ENCODE measurements around the gene PLCXD1. TPM values are rescaled to one million over a fixed set of nuclear protein-coding genes. Genes with fewer than 3 reads are reported as not detected.
A peak's percentile ranks its signal among the peaks of the same experiment; 100 is the strongest.
"Not testable (repeated sequence)": the region's sequence is repeated elsewhere in the genome, so short reads cannot be mapped to it uniquely, and the experiment has no call there.

PLCXD1 gene
- polyA plus RNA-seq, 3 donors from 2014 or later = 1.2 to 7.5 (median 2.8) TPM

DNA sequence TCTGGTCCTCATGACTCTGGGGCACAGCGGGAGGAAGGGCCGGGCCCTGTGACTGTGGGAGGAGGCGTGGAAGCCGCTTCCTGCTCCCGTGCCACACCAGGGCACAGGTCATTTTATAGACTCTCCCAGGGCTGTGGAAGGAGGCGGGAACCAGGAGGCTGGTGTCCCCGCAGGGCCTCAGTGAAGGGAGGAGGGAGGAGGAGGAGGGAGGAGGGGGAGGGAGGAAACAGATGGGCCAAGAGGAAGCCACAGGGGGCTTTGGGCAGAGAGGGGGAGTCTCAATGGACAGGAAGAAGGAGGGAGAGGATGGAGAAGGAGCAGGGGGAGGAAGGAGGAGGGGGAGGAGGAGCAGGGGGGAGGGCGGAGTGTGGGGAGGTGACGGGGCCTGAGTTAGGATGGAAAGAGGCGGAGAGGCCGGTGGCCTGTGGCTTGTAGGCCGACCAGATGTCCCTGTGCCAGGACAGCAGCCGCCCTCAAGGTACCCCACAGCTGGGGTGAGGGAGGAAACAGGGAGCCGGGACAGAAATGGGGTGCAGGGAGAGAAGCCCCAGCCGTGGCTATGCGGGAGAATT is 6.2 kb upstream of the PLCXD1 start:
- Mint-ChIP-seq H3K4me3 (peak overlapping the region; percentile 62 to 82 (median 72)), H3K4me1 (peaks cover 15 to 30% of the 10 kb centered on the region in 2 donors), H3K36me3 (no peaks in the 10 kb centered on the region), H3K9me3 (no peaks in the 10 kb centered on the region), H3K27me3 (ENCODE audit: low read depth in 3 of 3) (peaks cover 3 to 11% (median 7%) of the 10 kb centered on the region in 3 donors), H3K27ac (peak overlapping the region in 2 of 6 donors; percentile 16 to 64)
- no peak for DNase-seq

DNA sequence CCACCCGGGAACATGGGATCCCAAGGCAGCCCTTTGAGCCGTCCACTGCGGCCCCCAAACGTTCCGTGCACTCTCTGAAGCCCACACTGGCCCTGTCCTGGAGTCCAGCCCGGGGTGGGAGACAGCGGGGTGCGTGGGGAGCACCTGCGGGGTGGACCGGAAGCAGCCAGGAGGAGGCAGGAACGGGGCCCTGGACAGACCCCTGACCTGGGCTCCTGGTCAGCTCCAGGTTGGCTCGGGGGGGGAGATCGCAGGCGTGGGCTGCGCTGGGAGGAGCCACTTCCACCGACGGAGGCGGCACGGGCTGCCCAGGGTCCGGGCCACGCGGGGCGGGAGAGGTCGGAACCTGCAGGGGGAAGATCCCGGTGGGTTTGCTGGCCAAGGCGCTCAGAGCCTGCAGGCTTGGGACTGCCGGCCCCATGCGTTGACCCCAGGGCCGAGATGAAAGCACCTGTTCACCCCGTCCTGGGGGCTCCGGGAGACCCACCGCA is 5.7 kb upstream of the PLCXD1 start:
- H3K4me1 Mint-ChIP-seq = peaks cover 15 to 30% of the 10 kb centered on the region in 2 donors
- peak in 1 of 3 donors; percentile 18 for DNase-seq

DNA sequence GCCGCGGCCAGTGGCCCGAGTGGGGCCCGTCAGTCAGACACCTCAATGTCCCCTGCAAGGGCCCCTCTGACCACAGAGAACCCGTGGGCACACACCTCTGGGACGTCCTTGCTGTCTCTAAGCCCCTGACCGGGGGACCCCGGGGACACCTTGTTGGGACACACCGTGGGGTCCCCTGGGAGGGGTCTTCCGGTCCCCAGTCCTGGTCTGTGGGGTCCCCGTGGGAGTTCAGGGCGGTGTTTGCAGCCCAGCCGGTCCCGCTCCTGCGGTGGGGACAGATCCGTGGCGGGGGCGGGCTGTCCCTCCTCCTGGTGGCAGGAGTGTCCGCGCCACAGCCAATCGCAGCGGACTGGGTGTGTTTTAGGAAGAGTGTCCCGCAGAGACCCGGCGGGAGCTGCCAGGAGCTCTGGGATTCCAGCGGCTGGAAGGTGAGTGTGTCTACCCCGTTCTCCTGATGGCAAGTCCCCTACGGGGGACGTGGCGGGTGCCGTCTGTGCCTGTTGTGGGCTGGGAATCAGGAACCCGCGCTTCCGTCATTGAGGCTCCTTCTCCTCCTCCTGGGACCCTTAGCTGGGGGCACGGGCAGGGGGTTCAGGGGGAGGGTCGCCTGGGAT is 5.1 kb upstream of the PLCXD1 start:
- H3K36me3 Mint-ChIP-seq = no peaks in the 10 kb centered on the region

More for the DNA sequence above, 5.7 kb upstream of the PLCXD1 start:
- H3K27me3 Mint-ChIP-seq (ENCODE audit: low read depth in 3 of 3) = peaks cover 3 to 11% (median 7%) of the 10 kb centered on the region in 3 donors
- H3K9me3 Mint-ChIP-seq = no peaks in the 10 kb centered on the region
- H3K4me3 Mint-ChIP-seq = peak overlapping the region; percentile 72 to 82 (median 80)
- peak overlapping the region in 2 of 6 donors; percentile 16 to 34 for H3K27ac Mint-ChIP-seq
- H3K36me3 Mint-ChIP-seq = no peaks in the 10 kb centered on the region

DNA sequence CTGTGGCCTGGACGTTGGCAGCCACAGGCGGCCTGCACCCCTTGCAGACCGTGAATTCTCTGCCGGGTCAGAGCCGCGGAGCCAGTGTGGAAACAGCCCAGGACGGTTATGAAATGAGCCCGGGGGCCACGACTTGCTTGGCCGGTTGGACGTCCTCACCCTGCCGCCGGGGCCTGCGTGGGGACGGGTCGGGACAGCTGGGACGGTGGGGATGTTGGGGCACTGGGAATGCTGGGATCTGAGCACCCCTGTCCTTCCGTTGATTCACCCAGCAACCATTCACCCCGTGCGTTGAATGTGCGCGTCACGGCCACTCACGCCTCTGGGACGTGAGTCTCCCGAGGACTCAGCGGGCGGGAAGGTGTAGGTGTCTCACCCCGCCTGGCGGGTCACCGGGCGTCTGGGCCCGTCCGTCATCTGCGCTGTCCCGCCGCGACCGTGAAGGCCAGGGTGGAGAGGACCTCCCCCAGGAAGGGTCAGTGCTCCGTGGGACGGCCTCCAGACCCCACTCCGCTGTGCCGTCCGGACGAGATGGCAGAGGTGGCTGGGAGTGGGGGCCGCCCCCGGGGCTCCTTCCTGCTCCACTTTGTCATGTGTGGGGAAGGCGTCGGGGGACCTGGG is 4.5 kb upstream of the PLCXD1 start:
- Mint-ChIP-seq H3K27me3 (ENCODE audit: low read depth in 3 of 3) (peaks cover 3 to 11% (median 7%) of the 10 kb centered on the region in 3 donors), H3K4me1 (peaks cover 20 to 34% of the 10 kb centered on the region in 2 donors), H3K27ac (peak overlapping the region in 3 of 6 donors; percentile 13 to 50 (median 49)), H3K4me3 (peak overlapping the region; percentile 71 to 82 (median 80)), H3K36me3 (no peaks in the 10 kb centered on the region), H3K9me3 (no peaks in the 10 kb centered on the region)
- peak; percentile 8 to 30 (median 14) for DNase-seq

More for the DNA sequence above, 5.1 kb upstream of the PLCXD1 start:
- peaks cover 15 to 30% of the 10 kb centered on the region in 2 donors for H3K4me1 Mint-ChIP-seq
- H3K9me3 Mint-ChIP-seq = no peaks in the 10 kb centered on the region
- peak; percentile 35 to 57 (median 43) for DNase-seq
- peak overlapping the region; percentile 71 to 82 (median 80) for H3K4me3 Mint-ChIP-seq
- peaks cover 3 to 11% (median 7%) of the 10 kb centered on the region in 3 donors for H3K27me3 Mint-ChIP-seq (ENCODE audit: low read depth in 3 of 3)
- H3K27ac Mint-ChIP-seq = peak overlapping the region in 4 of 6 donors; percentile 10 to 50 (median 31)

DNA sequence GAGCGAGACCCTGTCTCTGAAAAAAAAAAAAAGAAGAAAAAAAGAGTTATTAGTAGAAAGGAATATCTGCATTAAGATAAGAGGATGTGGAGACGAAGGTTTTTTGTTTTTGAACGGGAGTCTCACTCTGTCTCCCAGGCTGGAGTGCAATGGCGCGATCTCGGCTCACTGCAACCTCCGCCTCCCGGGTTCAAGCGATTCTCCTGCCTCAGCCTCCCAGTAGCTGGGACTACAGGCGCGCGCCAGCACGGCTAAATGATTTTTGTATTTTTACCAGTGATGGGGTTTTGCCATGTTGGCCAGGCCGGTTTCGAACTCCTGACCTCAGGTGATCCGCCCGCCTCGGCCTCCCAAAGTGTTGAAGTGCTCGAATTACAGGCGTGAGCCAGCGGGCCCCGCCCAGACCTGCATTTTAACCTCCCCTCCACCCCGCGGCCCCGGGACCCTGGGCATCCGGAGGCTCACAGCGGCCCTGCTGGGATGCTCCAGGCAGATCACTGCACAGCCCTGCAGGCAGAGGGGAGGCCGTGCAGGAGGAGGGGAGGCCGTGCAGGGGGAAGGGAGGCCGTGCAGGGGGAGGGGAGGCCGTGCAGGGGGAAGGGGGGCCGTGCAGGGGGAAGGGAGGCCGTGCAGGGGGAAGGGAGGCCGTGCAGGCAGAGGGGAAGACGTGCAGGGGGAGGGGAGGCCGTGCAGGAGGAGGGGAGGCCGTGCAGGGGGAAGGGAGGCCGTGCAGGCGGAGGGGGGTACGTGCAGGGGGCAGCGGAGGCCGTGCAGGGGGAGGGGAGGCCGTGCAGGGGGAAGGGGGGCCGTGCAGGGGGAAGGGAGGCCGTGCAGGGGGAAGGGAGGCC is 1.2 kb upstream of the PLCXD1 start:
- H3K9me3 Mint-ChIP-seq, H3K27ac Mint-ChIP-seq, H3K36me3 Mint-ChIP-seq, DNase-seq: not testable (repeated sequence)
- Mint-ChIP-seq H3K27me3 (ENCODE audit: low read depth in 3 of 3) (peaks cover 3 to 11% (median 7%) of the 10 kb centered on the region in 3 donors), H3K4me1 (peaks cover 33 to 43% of the 10 kb centered on the region in 2 donors), H3K4me3 (peak overlapping the region in 1 of 5 donors; percentile 14)

DNA sequence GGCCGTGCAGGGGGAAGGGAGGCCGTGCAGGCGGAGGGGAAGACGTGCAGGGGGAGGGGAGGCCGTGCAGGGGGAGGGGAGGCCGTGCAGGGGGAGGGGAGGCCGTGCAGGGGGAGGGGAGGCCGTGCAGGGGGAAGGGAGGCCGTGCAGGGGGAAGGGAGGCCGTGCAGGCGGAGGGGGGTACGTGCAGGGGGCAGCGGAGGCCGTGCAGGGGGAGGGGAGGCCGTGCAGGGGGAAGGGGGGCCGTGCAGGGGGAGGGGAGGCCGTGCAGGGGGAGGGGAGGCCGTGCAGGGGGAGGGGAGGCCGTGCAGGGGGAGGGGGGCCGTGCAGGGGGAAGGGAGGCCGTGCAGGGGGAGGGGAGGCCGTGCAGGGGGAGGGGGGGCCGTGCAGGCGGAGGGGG is 459 bp upstream of the PLCXD1 start:
- not testable (repeated sequence) for H3K4me3 Mint-ChIP-seq, H3K27ac Mint-ChIP-seq, H3K9me3 Mint-ChIP-seq, H3K36me3 Mint-ChIP-seq, DNase-seq
- H3K27me3 Mint-ChIP-seq (ENCODE audit: low read depth in 3 of 3) = peaks cover 3 to 11% (median 9%) of the 10 kb centered on the region in 3 donors
- H3K4me1 Mint-ChIP-seq = peaks cover 38 to 40% of the 10 kb centered on the region in 2 donors

DNA sequence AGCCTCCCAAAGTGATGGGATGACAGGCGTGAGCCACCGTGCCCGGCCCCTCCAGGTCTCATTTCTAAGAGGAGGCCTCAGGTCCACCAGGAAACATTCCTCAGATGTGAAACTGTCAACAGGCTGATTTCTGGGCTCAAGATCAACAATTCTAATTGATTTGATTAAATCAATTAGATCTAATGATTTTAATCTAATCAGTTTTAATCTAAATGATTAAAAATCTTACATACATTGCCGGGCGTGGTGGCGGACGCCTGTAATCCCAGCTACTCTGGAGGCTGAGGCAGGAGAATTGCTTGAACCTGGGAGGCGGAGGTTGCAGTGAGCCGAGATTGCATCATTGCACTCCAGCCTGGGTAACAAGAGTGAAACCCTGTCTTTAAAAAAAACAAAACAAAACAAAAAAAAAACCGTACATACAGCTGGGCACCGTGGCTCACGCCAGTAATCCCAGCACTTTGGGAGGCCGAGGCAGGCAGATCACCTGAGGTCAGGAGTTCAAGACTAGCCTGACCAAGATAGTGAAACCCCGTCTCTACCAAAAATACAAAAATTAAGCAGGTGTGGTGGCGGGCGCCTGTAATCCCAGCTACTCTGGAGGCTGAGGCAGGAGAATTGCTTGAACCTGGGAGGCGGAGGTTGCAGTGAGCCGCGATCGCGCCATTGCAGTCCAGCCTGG is 960 bp downstream of the PLCXD1 start:
- peak overlapping the region in 3 of 5 donors; percentile 20 to 58 (median 42) for H3K4me3 Mint-ChIP-seq
- not testable (repeated sequence) for H3K27ac Mint-ChIP-seq; H3K9me3 Mint-ChIP-seq; H3K27me3 Mint-ChIP-seq (ENCODE audit: low read depth in 3 of 3); DNase-seq; H3K36me3 Mint-ChIP-seq
- H3K4me1 Mint-ChIP-seq = peaks cover 32 to 45% of the 10 kb centered on the region in 2 donors

DNA sequence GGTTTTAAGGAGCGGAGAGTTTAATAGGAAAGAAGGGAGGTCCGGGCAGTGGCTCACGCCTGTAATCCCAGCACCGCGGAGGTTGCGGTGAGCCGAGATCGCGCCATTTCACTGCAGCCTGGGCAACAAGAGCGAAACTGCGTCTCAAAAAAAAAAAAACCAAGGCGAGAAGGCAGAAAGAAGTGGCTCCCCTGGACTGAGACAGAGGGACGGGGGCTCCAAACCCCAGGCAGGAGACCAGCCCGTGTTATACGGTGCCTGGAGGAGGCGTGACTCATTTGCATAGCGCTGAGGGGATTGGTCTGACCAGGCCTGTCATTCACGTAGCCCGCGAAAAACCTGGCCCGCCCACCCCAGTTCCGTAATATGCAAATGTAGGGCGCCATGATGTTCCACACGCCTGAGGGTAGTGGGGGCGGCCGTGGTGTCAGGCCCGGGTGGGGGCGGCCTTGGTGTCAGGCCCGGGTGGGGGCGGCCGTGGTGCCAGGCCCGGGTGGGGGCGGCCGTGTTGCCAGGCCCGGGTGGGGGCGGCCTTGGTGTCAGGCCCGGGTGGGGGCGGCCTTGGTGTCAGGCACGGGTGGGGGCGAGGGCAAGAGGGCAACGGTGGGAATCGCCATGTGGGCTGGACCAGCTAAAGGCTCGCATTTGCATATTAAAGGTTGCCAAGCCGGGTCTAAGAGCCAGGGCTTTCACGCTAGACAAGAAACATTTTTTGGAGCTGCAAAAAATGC is 2.1 kb downstream of the PLCXD1 start:
- Mint-ChIP-seq H3K9me3 (no peaks in the 10 kb centered on the region), H3K36me3 (peaks cover 0 to 3% (median 0%) of the 10 kb centered on the region in 3 donors), H3K4me3 (peak overlapping the region; percentile 92 to 97 (median 94)), H3K27me3 (ENCODE audit: low read depth in 3 of 3) (peaks cover 5% of the 10 kb centered on the region in 3 donors), H3K27ac (peak overlapping the region; percentile 74 to 95 (median 88)), H3K4me1 (peaks cover 29 to 45% of the 10 kb centered on the region in 2 donors)
- peak; percentile 84 to 86 (median 84) for DNase-seq

DNA sequence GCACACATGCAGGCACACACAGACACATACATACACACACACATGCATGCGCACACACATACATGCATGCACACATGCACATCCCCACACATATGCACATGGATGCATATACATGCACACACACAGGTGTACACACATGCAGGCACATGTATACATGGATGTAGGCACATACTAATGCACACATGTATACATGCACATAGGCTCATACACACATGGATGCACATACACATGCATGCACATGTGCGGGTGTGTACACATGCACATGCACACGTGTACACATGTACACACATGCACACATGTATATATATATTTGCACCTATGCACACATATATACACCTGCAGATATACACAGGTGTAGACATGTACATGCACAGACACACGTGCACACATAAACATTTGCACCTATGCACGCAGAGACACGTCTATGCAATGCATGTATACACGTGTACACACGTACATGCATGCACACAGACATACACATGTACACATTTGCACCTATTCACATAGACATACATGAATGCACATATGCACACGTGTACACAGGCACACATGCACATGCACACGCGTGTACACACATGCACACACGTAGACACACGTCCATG is 4.0 kb downstream of the PLCXD1 start:
- peaks cover 0 to 3% (median 0%) of the 10 kb centered on the region in 3 donors for H3K36me3 Mint-ChIP-seq
- H3K27me3 Mint-ChIP-seq (ENCODE audit: low read depth in 3 of 3) = peaks cover 0 to 2% (median 2%) of the 10 kb centered on the region in 3 donors
- H3K4me1 Mint-ChIP-seq = peaks cover 16 to 31% of the 10 kb centered on the region in 2 donors
- peak overlapping the region in 2 of 6 donors; percentile 61 to 79 for H3K27ac Mint-ChIP-seq
- no peak for DNase-seq
- H3K9me3 Mint-ChIP-seq = no peaks in the 10 kb centered on the region
- peak overlapping the region in 3 of 5 donors; percentile 35 to 93 (median 38) for H3K4me3 Mint-ChIP-seq

DNA sequence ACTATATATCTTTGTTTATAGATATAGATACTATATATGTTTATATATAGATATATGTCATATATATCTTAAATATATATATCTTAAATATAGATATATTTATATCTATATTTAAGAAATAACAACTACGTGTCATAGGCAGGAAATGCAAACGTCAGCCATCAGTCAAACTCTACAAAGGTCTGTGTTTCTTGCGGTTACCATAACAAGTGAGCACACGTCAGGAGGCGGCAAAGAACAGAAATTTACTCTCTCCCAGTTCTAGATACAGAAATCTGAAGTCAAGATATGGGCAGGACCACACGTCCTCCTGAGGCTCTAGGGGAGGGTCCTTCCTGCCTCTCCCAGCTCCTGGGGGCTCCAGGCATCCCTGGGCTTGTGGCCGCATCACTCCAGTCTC is 6.5 kb downstream of the PLCXD1 start:
- H3K9me3 Mint-ChIP-seq = no peaks in the 10 kb centered on the region
- no peak for DNase-seq
- H3K27ac Mint-ChIP-seq = no peak overlapping the region
- peaks cover 9 to 24% of the 10 kb centered on the region in 2 donors for H3K4me1 Mint-ChIP-seq
- H3K4me3 Mint-ChIP-seq = no peak overlapping the region
- H3K36me3 Mint-ChIP-seq = peaks cover 0 to 9% (median 0%) of the 10 kb centered on the region in 3 donors
- peaks cover 0 to 2% (median 2%) of the 10 kb centered on the region in 3 donors for H3K27me3 Mint-ChIP-seq (ENCODE audit: low read depth in 3 of 3)

DNA sequence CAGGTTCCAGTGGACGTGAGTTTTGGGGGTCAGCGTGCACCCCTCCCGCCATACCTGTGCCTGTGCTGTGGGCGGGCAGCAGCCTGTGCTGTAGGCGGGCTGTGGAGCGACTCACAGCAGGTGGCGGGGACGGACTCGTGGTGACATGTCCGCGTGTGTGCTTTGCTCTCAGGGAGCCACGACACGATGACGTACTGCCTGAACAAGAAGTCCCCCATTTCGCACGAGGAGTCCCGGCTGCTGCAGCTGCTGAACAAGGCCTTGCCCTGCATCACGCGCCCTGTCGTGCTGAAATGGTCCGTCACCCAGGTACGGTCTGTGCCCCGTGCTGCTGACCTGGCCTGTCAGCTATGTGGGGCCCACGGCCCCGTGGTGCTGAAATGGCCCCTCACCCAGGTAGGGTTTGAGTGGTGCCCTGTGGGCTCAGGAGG is 7.4 kb downstream of the PLCXD1 start:
- H3K27me3 Mint-ChIP-seq (ENCODE audit: low read depth in 3 of 3) = peaks cover 1 to 2% (median 2%) of the 10 kb centered on the region in 3 donors
- no peak overlapping the region for H3K27ac Mint-ChIP-seq
- peaks cover 0 to 14% (median 4%) of the 10 kb centered on the region in 3 donors for H3K36me3 Mint-ChIP-seq
- no peaks in the 10 kb centered on the region for H3K9me3 Mint-ChIP-seq
- peaks cover 9 to 20% of the 10 kb centered on the region in 2 donors for H3K4me1 Mint-ChIP-seq
- H3K4me3 Mint-ChIP-seq = no peak overlapping the region
- DNase-seq = no peak

All from immature natural killer cell (primary cell).